GM12878 (cell line): Measurements from ENCODE around the gene DUSP12. TPM values are rescaled to one million over a fixed set of nuclear protein-coding genes. Genes with fewer than 3 reads are reported as not detected.
A peak's percentile ranks its signal among the peaks of the same experiment; 100 is the strongest.

Source experiments
- CREM ChIP-seq: IDR thresholded peaks from 2 replicates; pipeline ENCODE4 v1.6.1; 2014; ENCODE audit warnings: antibody characterized with exemption, low read depth
- CTCF ChIP-seq, 3 experiments: IDR thresholded peaks in 2 of 3; conservative IDR thresholded peaks in 1 of 3; 2 replicates each; pipeline ENCODE4 v1.5.1; 2011; ENCODE audit warnings: low read depth in 3 of 3, low read length in 3 of 3, mild to moderate bottlenecking in 3 of 3, control low read depth in 2 of 3, moderate library complexity in 2 of 3, inconsistent platforms in 1 of 3, mixed read lengths in 1 of 3; ENCODE audit not compliant: control insufficient read depth in 2 of 3, insufficient read depth in 1 of 3; ENCODE audit errors: extremely low read depth in 1 of 3
- CUX1 ChIP-seq: IDR thresholded peaks from 2 replicates; pipeline ENCODE4 v1.6.1; 2012; ENCODE audit warnings: improper control_type of control experiment, low read depth, low read length; ENCODE audit not compliant: insufficient replicate concordance
- JUND ChIP-seq: IDR thresholded peaks from 2 replicates; pipeline ENCODE4 v1.6.1; 2012; ENCODE audit warnings: low read depth, mild to moderate bottlenecking, low read length, improper control_type of control experiment, moderate library complexity
- RELA ChIP-seq: fragments of 450-650 bp; IDR thresholded peaks from 2 replicates; pipeline ENCODE4 v1.8.0; 2014; ENCODE audit warnings: borderline replicate concordance; ENCODE audit not compliant: partially characterized antibody
- SKIL ChIP-seq: fragments of 450-650 bp; IDR thresholded peaks from 2 replicates; pipeline ENCODE4 v1.6.1; 2017; ENCODE audit warnings: mild to moderate bottlenecking, low read depth, inconsistent platforms; ENCODE audit not compliant: poor library complexity, severe bottlenecking
- SPI1 ChIP-seq: IDR thresholded peaks from 2 replicates; pipeline ENCODE4 v1.6.1; 2011; ENCODE audit warnings: low read depth, mild to moderate bottlenecking, low read length, moderate library complexity, borderline replicate concordance; ENCODE audit not compliant: insufficient read depth
- SRF ChIP-seq, 2 experiments: IDR thresholded peaks; 2 replicates each; pipeline ENCODE4 v1.6.1; 2011; ENCODE audit warnings: low read depth in 2 of 2, low read length in 2 of 2, mild to moderate bottlenecking in 1 of 2, moderate library complexity in 1 of 2
- YY1 ChIP-seq: IDR thresholded peaks from 2 replicates; pipeline ENCODE4 v1.6.1; 2011; ENCODE audit warnings: low read depth, mild to moderate bottlenecking, low read length
- ZBTB33 ChIP-seq: fragments of 450-650 bp; IDR thresholded peaks from 2 replicates; pipeline ENCODE4 v1.6.1; 2017; ENCODE audit warnings: mild to moderate bottlenecking
- ZZZ3 ChIP-seq: IDR thresholded peaks from 2 replicates; pipeline ENCODE4 v1.6.1; 2011; ENCODE audit warnings: low read depth; ENCODE audit not compliant: control insufficient read depth, insufficient read length
- polyA plus RNA-seq, 11 experiments: library from polyadenylated mRNA; depleted of rRNA in 4 of 11; unstranded in 6 of 11; stranded (reverse) in 5 of 11; fragments of >200 nt; fragmentation: Nextera tagmentation in 4 of 11; fragmentation: Illumina TruSeq in 1 of 11; extraction: Ambion mirVana in 4 of 11; extraction: Trizol in 1 of 11; gene quantifications; 1 replicate in 1 of 11; 2 replicates in 10 of 11; pipeline versions ENCODE4 v1.2.1 to v1.2.3, GENCODE V29; 2011 to 2016; ENCODE audit warnings: inconsistent platforms in 2 of 11, missing spikeins in 2 of 11, low read depth in 1 of 11
- total RNA-seq, 4 experiments: library from RNA; depleted of rRNA in 3 of 4; stranded (reverse); fragments of >200 nt in 3 of 4; fragmentation: Illumina TruSeq in 1 of 4; extraction: Trizol in 1 of 4; gene quantifications; 2 replicates each; pipeline versions ENCODE4 v1.2.1 to v1.2.3, GENCODE V29; 2013 to 2021

Gene DUSP12
- total and polyA plus RNA-seq, 10 of the 15 experiments (the other 5 are each of a cell fraction or from before 2014, with no cell fraction given): 7.0 to 51.5 (median 35.4) TPM

DNA sequence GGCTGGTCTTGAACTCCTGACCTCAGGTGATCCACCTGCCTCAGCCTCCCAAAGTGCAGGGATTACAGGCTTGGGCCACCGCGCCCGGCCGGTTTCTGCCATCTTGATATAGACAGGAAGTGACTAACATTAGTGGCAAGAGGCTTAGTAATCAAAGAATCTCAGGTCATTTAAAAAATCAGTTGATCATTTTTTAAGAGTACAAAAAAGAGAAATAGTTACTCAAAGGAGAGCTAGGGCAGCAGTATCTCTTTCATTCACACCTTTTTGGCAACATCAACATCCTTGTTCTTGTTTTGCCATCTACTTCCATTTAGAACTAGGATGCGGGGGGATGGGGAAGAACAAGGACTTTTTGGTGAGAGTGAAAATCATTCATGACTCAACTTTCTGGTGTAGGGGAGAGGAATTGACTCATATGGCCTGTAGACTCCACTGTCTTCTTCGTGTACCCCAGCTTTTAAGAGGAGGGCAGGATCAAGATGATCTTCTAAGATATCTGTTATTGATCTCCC, 19.5 kb upstream of the DUSP12 start (continued):
- TF ChIP-seq ZZZ3 (no peak), JUND (no peak), ZBTB33 (no peak), SRF (IDR thresholded peaks at IDR 0.05; ENCODE audit: low read depth in 2 of 2, low read length in 2 of 2) (peak in 1 of 2 experiments; percentile 43; a peak in 1 of 4 replicates), SPI1 (no peak), CREM (peak; percentile 73), YY1 (no peak), CTCF (IDR thresholded peaks at IDR 0.05 in 2 of 3, conservative IDR thresholded peaks at IDR 0.05 in 1 of 3; ENCODE audit: control insufficient read depth in 2 of 3, extremely low read depth in 1 of 3, insufficient read depth in 1 of 3, low read depth in 3 of 3, low read length in 3 of 3) (no peak), RELA (no peak), CUX1 (no peak), SKIL (no peak)
- TF ChIP-seq, all 136 proteins: peak for 10
